GM18868 (cell line): Measurements from ENCODE around the gene FILIP1L.

ENCODE experiments used
- ATAC-seq: cut with Tn5 transposase; IDR thresholded peaks from one replicate; pipeline ENCODE4 v1.9.1; 2021; ENCODE audit warnings: mild to moderate bottlenecking, moderate library complexity; ENCODE audit not compliant: unreplicated experiment

The FILIP1L gene

GRCh38 chr3:100019719-100020118, 94.6 kb downstream of the FILIP1L start:
- no peak for ATAC-seq

GRCh38 chr3:100018806-100019205, 95.5 kb downstream of the FILIP1L start:
- no peak for ATAC-seq

- ATAC-seq, result no peak
These were observed 104.2 kb downstream of the FILIP1L start for GRCh38 chr3:100010087-100010417.

GRCh38 chr3:100009276-100010086, 104.8 kb downstream of the FILIP1L start:
- ATAC-seq, result no peak

- no peak for ATAC-seq
These were observed 106.1 kb downstream of the FILIP1L start for GRCh38 chr3:100008081-100008698.

GRCh38 chr3:100007313-100007712, 107.0 kb downstream of the FILIP1L start:
- no peak for ATAC-seq

GRCh38 chr3:100006570-100007271, 107.6 kb downstream of the FILIP1L start:
- no peak for ATAC-seq

- ATAC-seq, result no peak
These were observed 108.5 kb downstream of the FILIP1L start for GRCh38 chr3:100005665-100006393.

- ATAC-seq, result no peak
These were observed 109.4 kb downstream of the FILIP1L start for GRCh38 chr3:100004931-100005330.

GRCh38 chr3:100003609-100004503, 110.4 kb downstream of the FILIP1L start:
- peak; percentile 79 for ATAC-seq

GRCh38 chr3:100002599-100003350, 111.5 kb downstream of the FILIP1L start:
- no peak for ATAC-seq

GRCh38 chr3:100001526-100002270, 112.6 kb downstream of the FILIP1L start:
- no peak for ATAC-seq

GRCh38 chr3:100001083-100001482, 113.2 kb downstream of the FILIP1L start:
- no peak for ATAC-seq

GRCh38 chr3:99999536-99999935, 114.8 kb downstream of the FILIP1L start:
- ATAC-seq, result no peak

GRCh38 chr3:99997293-99997692, 117.0 kb downstream of the FILIP1L start:
- ATAC-seq, result no peak

- ATAC-seq, result no peak
These were observed 124.1 kb downstream of the FILIP1L start for GRCh38 chr3:99990179-99990578.

GRCh38 chr3:99984668-99985067, 129.6 kb downstream of the FILIP1L start:
- ATAC-seq, result no peak

GRCh38 chr3:99984139-99984538, 130.2 kb downstream of the FILIP1L start:
- ATAC-seq, result no peak

GRCh38 chr3:99982650-99983049, 131.7 kb downstream of the FILIP1L start:
- ATAC-seq, result no peak
